MM.1S (cell line): Measurements from ENCODE around the gene SPATS2.

Experiments
- DNase-seq: peaks from one replicate; pipeline ENCODE4 v3.0.0-alpha.2; 2015
- H2AFZ ChIP-seq: fragments of 300-600 bp; sonication (generic); 2 replicates; pipeline ENCODE4 v1.6.0; 2016; ENCODE audit warnings: antibody characterized with exemption, low read length
- H3F3A ChIP-seq: fragments of 300-600 bp; sonication (generic); 2 replicates; pipeline ENCODE4 v1.6.1; 2016; ENCODE audit warnings: mild to moderate bottlenecking, antibody characterized with exemption, low read length, moderate library complexity, mixed read lengths; ENCODE audit not compliant: insufficient read depth
- H3K27ac ChIP-seq: fragments of 300-600 bp; sonication (generic); 2 replicates; pipeline ENCODE4 v1.5.1; 2016; ENCODE audit warnings: mild to moderate bottlenecking, low read length
- H3K27me3 ChIP-seq: fragments of 300-600 bp; sonication (generic); replicated peaks from 2 replicates; pipeline ENCODE4 v1.6.0; 2016; ENCODE audit warnings: low read length; ENCODE audit not compliant: insufficient read depth
- H3K36me3 ChIP-seq: fragments of 300-600 bp; sonication (generic); replicated peaks from 2 replicates; pipeline ENCODE4 v1.6.1; 2016; ENCODE audit warnings: mild to moderate bottlenecking, low read length, mixed read lengths; ENCODE audit not compliant: insufficient read depth
- H3K4me1 ChIP-seq: fragments of 300-600 bp; sonication (generic); 2 replicates; pipeline ENCODE4 v1.6.1; 2016; ENCODE audit warnings: low read length, mixed read lengths
- H3K4me2 ChIP-seq: fragments of 300-600 bp; sonication (generic); 2 replicates; pipeline ENCODE4 v1.6.0; 2016; ENCODE audit warnings: low read depth, low read length
- H3K4me3 ChIP-seq: fragments of 300-600 bp; sonication (generic); 2 replicates; pipeline ENCODE4 v1.5.1; 2016; ENCODE audit warnings: low read length, mixed read lengths
- H3K79me2 ChIP-seq: fragments of 300-600 bp; sonication (generic); 2 replicates; pipeline ENCODE4 v1.6.1; 2016; ENCODE audit warnings: mixed run types, low read length, mixed read lengths
- H3K9ac ChIP-seq: fragments of 300-600 bp; sonication (generic); 2 replicates; pipeline ENCODE4 v1.6.1; 2016; ENCODE audit warnings: low read length, mixed read lengths
- H3K9me2 ChIP-seq: fragments of 300-600 bp; sonication (generic); replicated peaks from 2 replicates; pipeline ENCODE4 v1.6.1; 2016; ENCODE audit warnings: mild to moderate bottlenecking, low read length, mixed read lengths; ENCODE audit not compliant: insufficient read depth
- H3K9me3 ChIP-seq: fragments of 300-600 bp; sonication (generic); replicated peaks from 2 replicates; pipeline ENCODE4 v1.6.1; 2016; ENCODE audit warnings: mild to moderate bottlenecking, low read length, mixed read lengths; ENCODE audit not compliant: insufficient read depth
- H4K20me1 ChIP-seq: fragments of 300-600 bp; sonication (generic); 2 replicates; pipeline ENCODE4 v1.6.1; 2016; ENCODE audit warnings: mild to moderate bottlenecking, low read length, moderate library complexity, mixed read lengths; ENCODE audit not compliant: insufficient read depth
- CTCF ChIP-seq: fragments of 300-600 bp; sonication (generic); IDR thresholded peaks from 2 replicates; pipeline ENCODE4 v1.5.1; 2016; ENCODE audit warnings: antibody characterized with exemption, low read length, mixed read lengths
- EZH2 ChIP-seq: fragments of 300-600 bp; sonication (generic); optimal IDR thresholded peaks from 2 replicates; pipeline ENCODE3; 2017; ENCODE audit warnings: low read depth, mild to moderate bottlenecking, antibody characterized with exemption, low read length, mixed read lengths
- EZH2phosphoT487 ChIP-seq: fragments of 300-600 bp; sonication (generic); IDR thresholded peaks from 2 replicates; pipeline ENCODE4 v1.6.1; 2018; ENCODE audit warnings: antibody characterized with exemption, low read length

The SPATS2 gene

GRCh38 chr12:49415521-49415970, 48.3 kb downstream of the SPATS2 start:
- no peak overlapping the region for H3K4me3 ChIP-seq
- H3K4me2 ChIP-seq: no peak overlapping the region
- TF ChIP-seq EZH2 (no peak), CTCF (no peak), EZH2phosphoT487 (no peak)
- no peak for DNase-seq
- H3K4me1 ChIP-seq: no peaks in the 10 kb centered on the region
- no peaks in the 10 kb centered on the region for H3K9me2 ChIP-seq
- H3K27me3 ChIP-seq: no peaks in the 10 kb centered on the region
- H4K20me1 ChIP-seq: peaks cover 9% of the 10 kb centered on the region; the same call in 1 of the 2 replicates
- H2AFZ ChIP-seq: no peak overlapping the region
- H3K36me3 ChIP-seq: no peaks in the 10 kb centered on the region; the same call in 1 of the 2 replicates
- H3K27ac ChIP-seq: no peak overlapping the region
- H3K79me2 ChIP-seq: peaks cover 92% of the 10 kb centered on the region
- H3F3A ChIP-seq: no peaks in the 10 kb centered on the region
- H3K9me3 ChIP-seq: no peaks in the 10 kb centered on the region
- no peak overlapping the region for H3K9ac ChIP-seq

- DNase-seq: no peak
- H2AFZ ChIP-seq: no peak overlapping the region
- H3K79me2 ChIP-seq: peaks cover 92% of the 10 kb centered on the region
- peaks cover 16% of the 10 kb centered on the region; the same call in 1 of the 2 replicates for H4K20me1 ChIP-seq
- no peaks in the 10 kb centered on the region for H3K27me3 ChIP-seq
- no peak overlapping the region for H3K4me3 ChIP-seq
- no peaks in the 10 kb centered on the region for H3K9me2 ChIP-seq
- H3K4me1 ChIP-seq: no peaks in the 10 kb centered on the region
- H3K4me2 ChIP-seq: no peak overlapping the region
- H3K36me3 ChIP-seq: no peaks in the 10 kb centered on the region; the same call in 1 of the 2 replicates
- no peak for TF ChIP-seq EZH2phosphoT487
- no peak for TF ChIP-seq CTCF
- TF ChIP-seq EZH2: no peak
- no peak overlapping the region for H3K27ac ChIP-seq
- no peak overlapping the region for H3K9ac ChIP-seq
- H3K9me3 ChIP-seq: no peaks in the 10 kb centered on the region
- no peaks in the 10 kb centered on the region; the same call in 1 of the 2 replicates for H3F3A ChIP-seq
Observed at GRCh38 chr12:49416892-49417291, 49.6 kb downstream of the SPATS2 start.

GRCh38 chr12:49417558-49417957, 50.3 kb downstream of the SPATS2 start:
- Histone ChIP-seq H2AFZ (no peak overlapping the region), H3K9me3 (no peaks in the 10 kb centered on the region), H3K4me3 (no peak overlapping the region), H3K4me1 (no peaks in the 10 kb centered on the region), H3K9me2 (no peaks in the 10 kb centered on the region), H4K20me1 (peaks cover 18% of the 10 kb centered on the region; the same call in 1 of the 2 replicates), H3K9ac (no peak overlapping the region), H3F3A (no peaks in the 10 kb centered on the region; the same call in 1 of the 2 replicates), H3K79me2 (peaks cover 92% of the 10 kb centered on the region), H3K27ac (no peak overlapping the region), H3K4me2 (no peak overlapping the region), H3K27me3 (no peaks in the 10 kb centered on the region), H3K36me3 (no peaks in the 10 kb centered on the region; the same call in 1 of the 2 replicates)
- TF ChIP-seq CTCF (no peak), EZH2 (no peak), EZH2phosphoT487 (no peak)
- DNase-seq: no peak
